ENCODE measurements around the gene ADCY10.
"Not testable (repeated sequence)": the region's sequence is repeated elsewhere in the genome, so short reads cannot be mapped to it uniquely, and the experiment has no call there.

Gene ADCY10

GRCh38 chr1:167842872-167843271 is 71.1 kb downstream of the ADCY10 start:
- no peak for DNase-seq

- DNase-seq = no peak
Measured at GRCh38 chr1:167841530-167841929, 72.4 kb downstream of the ADCY10 start.

GRCh38 chr1:167839009-167839408 is 74.9 kb downstream of the ADCY10 start:
- no peak for DNase-seq

- DNase-seq = no peak
Measured at GRCh38 chr1:167837326-167837725, 76.6 kb downstream of the ADCY10 start.

- no peak for DNase-seq
Measured at GRCh38 chr1:167836197-167836596, 77.7 kb downstream of the ADCY10 start.

- DNase-seq = no peak
Measured at GRCh38 chr1:167833904-167834303, 80.0 kb downstream of the ADCY10 start.

GRCh38 chr1:167832693-167833092 is 81.2 kb downstream of the ADCY10 start:
- no peak for DNase-seq

- not testable (repeated sequence) for DNase-seq
Measured at GRCh38 chr1:167830668-167831067, 83.3 kb downstream of the ADCY10 start.

GRCh38 chr1:167829868-167830267 is 84.1 kb downstream of the ADCY10 start:
- no peak for DNase-seq

- DNase-seq = no peak
Measured at GRCh38 chr1:167826127-167826526, 87.8 kb downstream of the ADCY10 start.

GRCh38 chr1:167825419-167826079 is 88.4 kb downstream of the ADCY10 start:
- DNase-seq = no peak

- no peak for DNase-seq
Measured at GRCh38 chr1:167824163-167824794, 89.7 kb downstream of the ADCY10 start.

GRCh38 chr1:167821969-167822685 is 91.8 kb downstream of the ADCY10 start:
- DNase-seq = no peak

- DNase-seq = no peak
Measured at GRCh38 chr1:167821356-167821685, 92.6 kb downstream of the ADCY10 start.

GRCh38 chr1:167820684-167821355 is 93.1 kb downstream of the ADCY10 start:
- no peak for DNase-seq

- DNase-seq = peak; percentile 82 to 92
Measured at GRCh38 chr1:167819849-167820683, 93.9 kb downstream of the ADCY10 start.

GRCh38 chr1:167815650-167816049 is 98.3 kb downstream of the ADCY10 start:
- no peak for DNase-seq

GRCh38 chr1:167812972-167813371 is 101.0 kb downstream of the ADCY10 start:
- no peak for DNase-seq

- no peak for DNase-seq
Measured at GRCh38 chr1:167808690-167809089, 105.2 kb downstream of the ADCY10 start.

- DNase-seq = no peak
Measured at GRCh38 chr1:167808104-167808503, 105.8 kb downstream of the ADCY10 start.

GRCh38 chr1:167806676-167807075 is 107.3 kb downstream of the ADCY10 start:
- DNase-seq = not testable (repeated sequence)

- DNase-seq = not testable (repeated sequence)
Measured at GRCh38 chr1:167806235-167806634, 107.7 kb downstream of the ADCY10 start.

All from NCI-H526 (cell line).